HCT116 (cell line): ENCODE results near the gene HPCAL1. TPM values are rescaled to one million over a fixed set of nuclear protein-coding genes. Genes with fewer than 3 reads are reported as not detected.

Experiments
- ATAC-seq: fragments of 200-7000 bp; cut with Tn5 transposase; 2 replicates; pipeline ENCODE4 v1.9.1; 2020; ENCODE audit warnings: mild to moderate bottlenecking, moderate library complexity
- BruUV-seq: library from RNA; stranded (reverse); fragments of 400-500 nt; replicated peaks from 2 replicates; lab custom pipeline; 2021; lab: Mats Ljungman, UMichigan
- CTCF ChIA-PET: fragments of 300-600 bp; sonication (Branson Sonifier 250); formaldehyde crosslinking; loops from one replicate; lab custom pipeline; 2021; ENCODE audit warnings: antibody characterized with exemption; lab: Charles Lee
- POLR2A ChIA-PET: fragments of 300-600, 350-600 bp; sonication (Branson Sonifier 250); formaldehyde crosslinking; loops from one replicate; lab custom pipeline; 2021; ENCODE audit warnings: antibody characterized with exemption; lab: Charles Lee
- RAD21 ChIA-PET, 2 experiments: fragments of 300-600 bp; sonication (Branson Sonifier 250); formaldehyde crosslinking; loops; one replicate each; lab custom pipeline; 2023; ENCODE audit warnings: low total read pairs in 2 of 2; ENCODE audit not compliant: uncharacterized antibody in 2 of 2, unreplicated experiment in 2 of 2, low non-redundant PET in 1 of 2; lab: Charles Lee
- DNase-seq: peaks from one replicate; pipeline ENCODE4 v3.0.0-alpha.2; 2010; ENCODE audit warnings: low read depth, low spot score
- H2AFZ ChIP-seq: fragments of 200-600 bp; shearing (Covaris generic), sonication (generic); 2 replicates; pipeline ENCODE4 v1.6.1; 2017; ENCODE audit warnings: low read depth, mixed run types, mixed read lengths, antibody characterized with exemption, low read length; ENCODE audit not compliant: poor library complexity, severe bottlenecking
- H3K27ac ChIP-seq: 2 replicates; pipeline ENCODE4 v1.5.1; 2012; ENCODE audit warnings: low read depth, low read length
- H3K27me3 ChIP-seq: fragments of 200-600 bp; sonication (generic); 2 replicates; pipeline ENCODE4 v1.6.1; 2016; ENCODE audit warnings: mixed run types, low read length, mixed read lengths; ENCODE audit not compliant: insufficient read depth
- H3K36me3 ChIP-seq, 2 experiments: fragments of 200-500 bp in 1 of 2; fragments of 200-600 bp in 1 of 2; sonication (Bioruptor generic) in 1 of 2; sonication (generic) in 1 of 2; 2 replicates each; pipeline versions ENCODE4 v1.5.1 to v1.6.1; 2014 to 2016; ENCODE audit warnings: low read length in 2 of 2, inconsistent platforms in 1 of 2, mixed read lengths in 1 of 2, mixed run types in 1 of 2; ENCODE audit not compliant: insufficient read depth in 2 of 2, control insufficient read depth in 1 of 2
- H3K4me1 ChIP-seq, 2 experiments: fragments of 200-600 bp in 1 of 2; sonication (generic) in 1 of 2; 2 replicates each; pipeline versions ENCODE4 v1.5.1 to v1.6.1; 2012 to 2017; ENCODE audit warnings: low read length in 2 of 2, inconsistent platforms in 1 of 2, mild to moderate bottlenecking in 1 of 2, mixed read lengths in 1 of 2, mixed run types in 1 of 2, moderate library complexity in 1 of 2; ENCODE audit not compliant: insufficient read depth in 2 of 2, control insufficient read depth in 1 of 2
- H3K4me2 ChIP-seq: fragments of 200-600 bp; sonication (generic); 2 replicates; pipeline ENCODE4 v1.6.1; 2017; ENCODE audit warnings: mixed run types, low read length, mixed read lengths
- H3K4me3 ChIP-seq, 2 experiments: fragments of 200-600 bp in 1 of 2; sonication (generic) in 1 of 2; replicated peaks in 1 of 2; 2 replicates each; pipeline ENCODE4 v1.5.1; 2011 to 2016; ENCODE audit warnings: low read length in 2 of 2, control low read depth in 1 of 2, low read depth in 1 of 2, mild to moderate bottlenecking in 1 of 2, mixed read lengths in 1 of 2, mixed run types in 1 of 2
- H3K79me2 ChIP-seq: fragments of 200-600 bp; sonication (generic); 2 replicates; pipeline ENCODE4 v1.6.1; 2017; ENCODE audit warnings: mild to moderate bottlenecking, mixed run types, low read length, moderate library complexity, mixed read lengths; ENCODE audit not compliant: insufficient read depth
- H3K9ac ChIP-seq: fragments of 200-600 bp; sonication (generic); 2 replicates; pipeline ENCODE4 v1.6.1; 2016; ENCODE audit warnings: low read length, mixed read lengths
- H3K9me2 ChIP-seq: fragments of 200-600 bp; sonication (generic), shearing (Covaris generic); 2 replicates; pipeline ENCODE4 v1.6.1; 2017; ENCODE audit warnings: mixed run types, mild to moderate bottlenecking, moderate library complexity; ENCODE audit not compliant: insufficient read depth
- H3K9me3 ChIP-seq, 2 experiments: fragments of 200-500 bp in 1 of 2; fragments of 200-600 bp in 1 of 2; sonication (Bioruptor generic) in 1 of 2; sonication (generic) in 1 of 2; 2 replicates each; pipeline ENCODE4 v1.6.1; 2014 to 2017; ENCODE audit warnings: low read length in 2 of 2, mixed read lengths in 2 of 2, inconsistent platforms in 1 of 2, low read depth in 1 of 2, mild to moderate bottlenecking in 1 of 2, mixed run types in 1 of 2, moderate library complexity in 1 of 2; ENCODE audit not compliant: control insufficient read depth in 1 of 2, insufficient read depth in 1 of 2
- H4K20me1 ChIP-seq: fragments of 200-600 bp; sonication (generic), shearing (Covaris generic); 2 replicates; pipeline ENCODE4 v1.6.1; 2017; ENCODE audit warnings: mixed run types, mild to moderate bottlenecking, moderate library complexity; ENCODE audit not compliant: insufficient read depth
- ELF1 ChIP-seq: IDR thresholded peaks from 2 replicates; pipeline ENCODE4 v1.6.1; 2012; ENCODE audit warnings: low read depth, borderline replicate concordance
- FOSL1 ChIP-seq: IDR thresholded peaks from 2 replicates; pipeline ENCODE4 v1.6.1; 2012; ENCODE audit warnings: low read depth
- POLR2A ChIP-seq: IDR thresholded peaks from 2 replicates; pipeline ENCODE4 v1.7.0; 2011; ENCODE audit warnings: borderline replicate concordance; ENCODE audit not compliant: insufficient read depth, insufficient read length; ENCODE audit errors: extremely low read depth
- POLR2AphosphoS5 ChIP-seq: IDR thresholded peaks from 2 replicates; pipeline ENCODE4 v1.6.1; 2011; ENCODE audit warnings: mild to moderate bottlenecking, low read depth, low read length, moderate library complexity
- TCF7L2 ChIP-seq: IDR thresholded peaks from 2 replicates; pipeline ENCODE4 v1.7.0; 2011; ENCODE audit warnings: borderline replicate concordance, inconsistent platforms; ENCODE audit not compliant: insufficient read depth, insufficient read length; ENCODE audit errors: extremely low read depth
- YY1 ChIP-seq: IDR thresholded peaks from 2 replicates; pipeline ENCODE4 v1.6.1; 2011; ENCODE audit warnings: low read length, low read depth, moderate library complexity, mild to moderate bottlenecking; ENCODE audit not compliant: insufficient replicate concordance; ENCODE audit errors: extremely low read depth
- intact Hi-C: fragments of 100-400 bp; cut with micrococcal nuclease; formaldehyde crosslinking; loops from 2 replicates; pipeline ENCODE4 v1.10.0; 2022
- total RNA-seq: library from RNA; stranded (reverse); gene quantifications from one replicate; pipeline ENCODE4 v1.2.1, GENCODE V29; 2021; ENCODE audit not compliant: unreplicated experiment
- TF ChIP-seq, protein P1 (sequence below): IDR thresholded peaks from 2 replicates; pipeline ENCODE4 v1.6.1; 2012; ENCODE audit warnings: low read depth
- TF ChIP-seq, protein P2 (sequence below): IDR thresholded peaks from 2 replicates; pipeline ENCODE4 v1.6.1; 2012

Gene HPCAL1
- total RNA-seq, 1 experiment from 2014 or later = 111 TPM

DNA sequence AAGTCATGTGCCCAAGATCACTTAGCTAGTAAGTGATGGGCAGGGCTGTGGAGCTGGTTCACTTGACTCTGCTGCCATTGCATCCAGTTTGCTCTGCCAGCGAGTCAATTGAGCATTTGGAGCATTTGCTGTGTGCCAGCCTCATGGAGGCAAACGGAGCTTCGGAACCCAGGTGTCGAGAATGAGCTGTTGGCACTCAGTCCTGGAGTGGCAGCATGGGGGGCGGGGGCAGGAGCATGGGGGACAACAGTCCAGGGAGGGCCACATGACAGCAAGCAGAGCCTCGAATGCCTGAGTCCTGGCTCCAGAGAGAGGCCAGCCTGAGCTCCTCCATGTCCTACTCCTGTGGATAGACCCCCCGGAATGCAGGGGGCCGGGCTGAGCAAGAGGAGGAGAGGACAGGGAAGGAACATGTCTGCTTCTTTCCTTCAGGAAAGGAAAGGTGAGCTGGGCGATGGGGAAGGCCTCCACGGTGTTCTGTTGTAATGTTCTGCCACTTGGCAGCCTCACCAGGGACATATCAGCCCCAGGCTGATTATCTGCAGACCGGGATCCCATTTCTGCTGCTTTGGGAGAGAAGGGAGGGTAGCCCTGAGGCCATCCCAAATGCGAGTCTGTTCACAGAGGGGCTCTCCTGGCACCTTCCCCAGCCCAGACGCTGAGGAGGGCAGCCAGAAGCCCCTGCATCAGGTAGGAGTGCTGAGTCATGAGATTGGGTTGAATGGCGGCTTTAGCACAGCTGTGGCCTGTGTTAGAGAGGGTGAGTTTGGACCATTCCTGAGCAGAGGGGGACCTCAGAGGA is 59.6 kb downstream of the HPCAL1 start:
- CTCF ChIA-PET = no interaction called here
- ATAC-seq = peak; percentile 13; the same call in 1 of the 2 replicates
- POLR2A ChIA-PET = no interaction called here

More for the DNA sequence above, 59.6 kb downstream of the HPCAL1 start:
- peaks cover 0 to 7% of the 10 kb centered on the region in 2 experiments; a peak in 1 of 4 replicates for H3K4me1 ChIP-seq
- H3K9me3 ChIP-seq = no peaks in the 10 kb centered on the region
- H3K4me2 ChIP-seq = no peak overlapping the region
- H3K36me3 ChIP-seq = no peaks in the 10 kb centered on the region
- no peak overlapping the region for H3K9ac ChIP-seq
- H3K79me2 ChIP-seq = peaks cover 66% of the 10 kb centered on the region; the same call in 1 of the 2 replicates
- RAD21 ChIA-PET = interaction anchor here in 1 of 2 experiments (0.7 kb wide), 1 partner anchor 24 kb away, joined by 3 read pairs; no protein-coding TSS in a partner anchor
- intact Hi-C loops = no loop called here
- H3K9me2 ChIP-seq = no peaks in the 10 kb centered on the region
- no peak overlapping the region for H3K27ac ChIP-seq
- H3K4me3 ChIP-seq = no peak overlapping the region
- no TSS peak for BruUV-seq
- H2AFZ ChIP-seq = no peak overlapping the region
- TF ChIP-seq YY1 = no peak
- TF ChIP-seq, protein P1, sequence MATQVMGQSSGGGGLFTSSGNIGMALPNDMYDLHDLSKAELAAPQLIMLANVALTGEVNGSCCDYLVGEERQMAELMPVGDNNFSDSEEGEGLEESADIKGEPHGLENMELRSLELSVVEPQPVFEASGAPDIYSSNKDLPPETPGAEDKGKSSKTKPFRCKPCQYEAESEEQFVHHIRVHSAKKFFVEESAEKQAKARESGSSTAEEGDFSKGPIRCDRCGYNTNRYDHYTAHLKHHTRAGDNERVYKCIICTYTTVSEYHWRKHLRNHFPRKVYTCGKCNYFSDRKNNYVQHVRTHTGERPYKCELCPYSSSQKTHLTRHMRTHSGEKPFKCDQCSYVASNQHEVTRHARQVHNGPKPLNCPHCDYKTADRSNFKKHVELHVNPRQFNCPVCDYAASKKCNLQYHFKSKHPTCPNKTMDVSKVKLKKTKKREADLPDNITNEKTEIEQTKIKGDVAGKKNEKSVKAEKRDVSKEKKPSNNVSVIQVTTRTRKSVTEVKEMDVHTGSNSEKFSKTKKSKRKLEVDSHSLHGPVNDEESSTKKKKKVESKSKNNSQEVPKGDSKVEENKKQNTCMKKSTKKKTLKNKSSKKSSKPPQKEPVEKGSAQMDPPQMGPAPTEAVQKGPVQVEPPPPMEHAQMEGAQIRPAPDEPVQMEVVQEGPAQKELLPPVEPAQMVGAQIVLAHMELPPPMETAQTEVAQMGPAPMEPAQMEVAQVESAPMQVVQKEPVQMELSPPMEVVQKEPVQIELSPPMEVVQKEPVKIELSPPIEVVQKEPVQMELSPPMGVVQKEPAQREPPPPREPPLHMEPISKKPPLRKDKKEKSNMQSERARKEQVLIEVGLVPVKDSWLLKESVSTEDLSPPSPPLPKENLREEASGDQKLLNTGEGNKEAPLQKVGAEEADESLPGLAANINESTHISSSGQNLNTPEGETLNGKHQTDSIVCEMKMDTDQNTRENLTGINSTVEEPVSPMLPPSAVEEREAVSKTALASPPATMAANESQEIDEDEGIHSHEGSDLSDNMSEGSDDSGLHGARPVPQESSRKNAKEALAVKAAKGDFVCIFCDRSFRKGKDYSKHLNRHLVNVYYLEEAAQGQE = no peak
- no peak for TF ChIP-seq FOSL1
- TF ChIP-seq, protein P2, sequence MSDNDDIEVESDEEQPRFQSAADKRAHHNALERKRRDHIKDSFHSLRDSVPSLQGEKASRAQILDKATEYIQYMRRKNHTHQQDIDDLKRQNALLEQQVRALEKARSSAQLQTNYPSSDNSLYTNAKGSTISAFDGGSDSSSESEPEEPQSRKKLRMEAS = no peak
- no peak for TF ChIP-seq POLR2AphosphoS5
- no peak for TF ChIP-seq ELF1
- no peak for TF ChIP-seq POLR2A
- no peak for TF ChIP-seq TCF7L2
- H3K27me3 ChIP-seq = no peaks in the 10 kb centered on the region
- H4K20me1 ChIP-seq = no peaks in the 10 kb centered on the region
- DNase-seq = no peak
